Measurements from ENCODE around the gene MINK1.

DNA sequence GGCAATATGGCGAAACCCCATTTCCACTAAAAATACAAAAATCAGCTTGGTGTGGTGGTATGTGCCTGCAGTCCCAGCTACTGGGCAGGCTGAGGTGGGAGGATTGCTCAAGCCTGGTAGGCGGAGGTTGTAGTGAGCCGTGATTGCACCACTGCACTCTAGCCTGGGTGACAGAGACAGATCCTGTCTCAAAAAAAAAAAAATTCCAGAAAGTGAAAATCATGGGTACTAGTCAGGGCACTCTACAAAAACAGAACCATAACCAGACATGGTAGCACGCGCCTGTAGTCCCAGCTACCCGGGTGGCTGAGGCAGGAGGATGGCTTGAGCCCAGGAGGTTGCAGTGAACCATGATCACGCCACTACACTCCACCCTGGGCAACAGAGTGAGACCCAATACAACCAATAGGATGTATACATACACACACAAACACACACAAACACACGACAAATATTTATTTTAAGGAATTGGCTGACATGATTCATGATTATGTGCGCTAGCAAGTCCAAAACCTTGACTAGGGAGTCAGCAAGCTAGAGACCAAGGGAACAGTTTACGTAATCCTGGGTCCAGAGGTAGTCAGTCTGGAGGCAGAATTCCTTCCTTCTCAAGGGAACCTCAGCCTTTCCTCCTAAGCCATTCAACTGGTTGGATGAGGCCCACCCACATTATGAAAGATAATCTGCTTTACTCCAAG, 87.4 kb downstream of the MINK1 start:
- no peak for TF ChIP-seq CTCF (IDR thresholded peaks at IDR 0.05; ENCODE audit: insufficient read depth, low read depth, low read length)
- TF ChIP-seq EZH2 (IDR thresholded peaks at IDR 0.05; ENCODE audit: insufficient read depth, low read length) = no peak
